ENCODE data around the gene GOLT1A.

The GOLT1A gene

GRCh38 chr1:204149107-204149506 lies 64.7 kb downstream of the GOLT1A start:
- TF ChIP-seq FOXP2 (optimal IDR thresholded peaks at IDR 0.05; ENCODE audit: borderline replicate concordance, extremely low read depth, extremely low read length, insufficient read depth), result no peak
- TF ChIP-seq SIN3A (IDR thresholded peaks at IDR 0.05; ENCODE audit: borderline replicate concordance, insufficient read depth, low read length), result no peak
- no peak for TF ChIP-seq TAF1 (IDR thresholded peaks at IDR 0.05; ENCODE audit: borderline replicate concordance, insufficient read depth, low read length)
- TF ChIP-seq, protein P1, sequence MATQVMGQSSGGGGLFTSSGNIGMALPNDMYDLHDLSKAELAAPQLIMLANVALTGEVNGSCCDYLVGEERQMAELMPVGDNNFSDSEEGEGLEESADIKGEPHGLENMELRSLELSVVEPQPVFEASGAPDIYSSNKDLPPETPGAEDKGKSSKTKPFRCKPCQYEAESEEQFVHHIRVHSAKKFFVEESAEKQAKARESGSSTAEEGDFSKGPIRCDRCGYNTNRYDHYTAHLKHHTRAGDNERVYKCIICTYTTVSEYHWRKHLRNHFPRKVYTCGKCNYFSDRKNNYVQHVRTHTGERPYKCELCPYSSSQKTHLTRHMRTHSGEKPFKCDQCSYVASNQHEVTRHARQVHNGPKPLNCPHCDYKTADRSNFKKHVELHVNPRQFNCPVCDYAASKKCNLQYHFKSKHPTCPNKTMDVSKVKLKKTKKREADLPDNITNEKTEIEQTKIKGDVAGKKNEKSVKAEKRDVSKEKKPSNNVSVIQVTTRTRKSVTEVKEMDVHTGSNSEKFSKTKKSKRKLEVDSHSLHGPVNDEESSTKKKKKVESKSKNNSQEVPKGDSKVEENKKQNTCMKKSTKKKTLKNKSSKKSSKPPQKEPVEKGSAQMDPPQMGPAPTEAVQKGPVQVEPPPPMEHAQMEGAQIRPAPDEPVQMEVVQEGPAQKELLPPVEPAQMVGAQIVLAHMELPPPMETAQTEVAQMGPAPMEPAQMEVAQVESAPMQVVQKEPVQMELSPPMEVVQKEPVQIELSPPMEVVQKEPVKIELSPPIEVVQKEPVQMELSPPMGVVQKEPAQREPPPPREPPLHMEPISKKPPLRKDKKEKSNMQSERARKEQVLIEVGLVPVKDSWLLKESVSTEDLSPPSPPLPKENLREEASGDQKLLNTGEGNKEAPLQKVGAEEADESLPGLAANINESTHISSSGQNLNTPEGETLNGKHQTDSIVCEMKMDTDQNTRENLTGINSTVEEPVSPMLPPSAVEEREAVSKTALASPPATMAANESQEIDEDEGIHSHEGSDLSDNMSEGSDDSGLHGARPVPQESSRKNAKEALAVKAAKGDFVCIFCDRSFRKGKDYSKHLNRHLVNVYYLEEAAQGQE (IDR thresholded peaks at IDR 0.05; ENCODE audit: insufficient read depth in 1 of 2, low read depth in 2 of 2, low read length in 2 of 2), result no peak
- TF ChIP-seq POLR2AphosphoS5 (IDR thresholded peaks at IDR 0.05; ENCODE audit: low read depth, low read length), result no peak

All from PFSK-1 (cell line).